ENCODE data around the gene ALX4. TPM values are rescaled to one million over a fixed set of nuclear protein-coding genes. Genes with fewer than 3 reads are reported as not detected.

The ALX4 gene
- total RNA-seq, 2 experiments from 2014 or later, result not detected

DNA sequence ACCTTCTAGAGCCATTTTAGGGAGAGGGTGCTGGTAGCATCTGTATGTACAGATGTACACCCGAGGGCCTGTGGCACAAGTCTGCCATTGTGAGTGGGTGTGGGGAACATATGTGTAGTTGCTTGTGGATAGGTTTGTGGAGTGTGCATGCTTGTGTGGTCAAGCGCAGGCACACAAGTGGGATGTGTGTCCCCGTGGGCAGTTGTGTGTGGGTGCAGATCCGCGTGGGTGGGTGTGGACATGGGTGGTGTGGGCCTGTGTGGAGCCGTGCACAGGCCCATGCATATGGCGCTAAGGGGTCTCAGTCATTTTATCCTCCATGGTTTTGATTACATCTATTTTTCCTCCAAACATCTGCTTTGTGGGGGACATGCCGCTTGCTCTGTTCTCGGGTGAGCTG is 28.8 kb downstream of the ALX4 start:
- no peaks in the 10 kb centered on the region for H3K9me3 ChIP-seq (ENCODE audit: low read length)
- H3K4me2 ChIP-seq (ENCODE audit: low read length), result no peak overlapping the region
- no peaks in the 10 kb centered on the region for H4K20me1 ChIP-seq (ENCODE audit: insufficient read depth, low read length)
- H3K9me2 ChIP-seq (ENCODE audit: insufficient read depth, low read length), result no peaks in the 10 kb centered on the region
- intact Hi-C loops (cut with micrococcal nuclease; ENCODE audit: unreplicated experiment), result loop anchor here (10.0 kb wide), 1 partner anchor 334 kb away; no protein-coding TSS in a partner anchor
- no peaks in the 10 kb centered on the region for H3K79me2 ChIP-seq (ENCODE audit: insufficient read depth, low read depth, low read length)
- ChIA-PET CTCF (ENCODE audit: unreplicated experiment) (no interaction called here), POLR2A (no interaction called here)
- BruUV-seq (replicated peaks), result no TSS peak
- H2AFZ ChIP-seq (ENCODE audit: low read length), result no peak overlapping the region
- no peak for TF ChIP-seq CTCF (conservative IDR thresholded peaks at IDR 0.05; ENCODE audit: low read length)
- no peak for TF ChIP-seq EZH2phosphoT487 (IDR thresholded peaks at IDR 0.05; ENCODE audit: borderline replicate concordance, low read depth, low read length)
- no peaks in the 10 kb centered on the region for H3K4me1 ChIP-seq (ENCODE audit: insufficient read depth, low read length, poor library complexity, severe bottlenecking)
- no peaks in the 10 kb centered on the region for H3K36me3 ChIP-seq (ENCODE audit: insufficient read depth, low read length)
- no peak overlapping the region for H3K27ac ChIP-seq (ENCODE audit: low read depth, low read length, poor library complexity, severe bottlenecking)
- no peak for DNase-seq (ENCODE audit: low spot score)
- no peak overlapping the region for H3K4me3 ChIP-seq (ENCODE audit: low read depth, low read length, poor library complexity, severe bottlenecking)

DNA sequence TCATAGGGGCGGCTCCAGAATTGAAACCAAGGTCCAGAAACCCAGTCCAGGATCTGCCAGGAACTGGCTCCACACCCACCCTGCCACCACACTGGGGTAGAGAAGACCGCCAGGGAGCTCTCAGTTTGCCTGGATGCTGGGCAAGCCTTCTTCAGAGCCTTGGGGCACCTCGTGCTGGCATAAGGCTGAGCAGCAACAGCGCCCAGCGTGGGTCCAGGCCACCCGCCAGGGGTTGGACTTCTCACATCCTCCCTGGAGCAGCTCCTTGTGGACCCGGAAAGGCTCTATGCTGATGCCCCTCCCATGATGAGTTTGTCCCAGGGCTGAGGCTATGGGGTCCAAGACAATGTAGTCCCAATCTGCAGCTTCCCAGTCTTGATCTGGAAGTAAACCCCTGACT is 29.7 kb downstream of the ALX4 start:
- Histone ChIP-seq H4K20me1 (ENCODE audit: insufficient read depth, low read length) (no peaks in the 10 kb centered on the region), H3K9me3 (ENCODE audit: low read length) (no peaks in the 10 kb centered on the region), H3K9me2 (ENCODE audit: insufficient read depth, low read length) (no peaks in the 10 kb centered on the region), H2AFZ (ENCODE audit: low read length) (no peak overlapping the region), H3K4me1 (ENCODE audit: insufficient read depth, low read length, poor library complexity, severe bottlenecking) (no peaks in the 10 kb centered on the region), H3K4me3 (ENCODE audit: low read depth, low read length, poor library complexity, severe bottlenecking) (no peak overlapping the region), H3K36me3 (ENCODE audit: insufficient read depth, low read length) (no peaks in the 10 kb centered on the region), H3K4me2 (ENCODE audit: low read length) (no peak overlapping the region), H3K79me2 (ENCODE audit: insufficient read depth, low read depth, low read length) (no peaks in the 10 kb centered on the region), H3K27ac (ENCODE audit: low read depth, low read length, poor library complexity, severe bottlenecking) (no peak overlapping the region)
- TF ChIP-seq CTCF (conservative IDR thresholded peaks at IDR 0.05; ENCODE audit: low read length), result no peak
- no peak for TF ChIP-seq EZH2phosphoT487 (IDR thresholded peaks at IDR 0.05; ENCODE audit: borderline replicate concordance, low read depth, low read length)
- ChIA-PET POLR2A (interaction anchor here (0.6 kb wide), 1 partner anchor 496 kb away, joined by 3 read pairs; no protein-coding TSS in a partner anchor), CTCF (ENCODE audit: unreplicated experiment) (no interaction called here)
- DNase-seq (ENCODE audit: low spot score), result no peak
- intact Hi-C loops (cut with micrococcal nuclease; ENCODE audit: unreplicated experiment), result loop anchor here (10.0 kb wide), 1 partner anchor 335 kb away; no protein-coding TSS in a partner anchor
- BruUV-seq (replicated peaks), result no TSS peak

DNA sequence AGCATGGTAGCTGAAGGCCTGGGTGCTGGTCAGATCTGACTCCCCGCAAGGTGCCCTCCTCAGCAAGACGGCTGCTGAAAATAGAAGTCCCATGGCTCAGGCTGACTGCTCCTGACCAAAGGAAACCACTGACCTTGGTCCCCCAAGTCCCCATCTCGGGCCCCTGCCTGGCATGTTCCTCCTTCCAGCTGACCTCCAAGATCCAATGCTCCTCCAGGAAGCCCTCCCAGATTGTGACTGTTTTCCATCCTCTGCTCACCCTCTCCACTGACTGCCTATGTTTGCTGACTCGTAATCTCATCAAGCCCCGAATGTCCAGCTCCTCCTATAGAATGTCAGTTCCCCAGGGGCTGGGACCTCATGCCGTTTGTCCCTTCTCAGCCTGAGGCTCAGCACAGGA is 30.5 kb downstream of the ALX4 start:
- Histone ChIP-seq H3K4me3 (ENCODE audit: low read depth, low read length, poor library complexity, severe bottlenecking) (no peak overlapping the region), H3K27ac (ENCODE audit: low read depth, low read length, poor library complexity, severe bottlenecking) (no peak overlapping the region), H4K20me1 (ENCODE audit: insufficient read depth, low read length) (no peaks in the 10 kb centered on the region), H3K9me2 (ENCODE audit: insufficient read depth, low read length) (no peaks in the 10 kb centered on the region), H3K4me1 (ENCODE audit: insufficient read depth, low read length, poor library complexity, severe bottlenecking) (no peaks in the 10 kb centered on the region), H3K9me3 (ENCODE audit: low read length) (no peaks in the 10 kb centered on the region), H3K79me2 (ENCODE audit: insufficient read depth, low read depth, low read length) (no peaks in the 10 kb centered on the region), H3K36me3 (ENCODE audit: insufficient read depth, low read length) (no peaks in the 10 kb centered on the region), H3K4me2 (ENCODE audit: low read length) (no peak overlapping the region), H2AFZ (ENCODE audit: low read length) (no peak overlapping the region)
- ChIA-PET CTCF (ENCODE audit: unreplicated experiment) (no interaction called here), POLR2A (interaction anchor here (0.6 to 0.8 kb wide), 2 partner anchors 46 to 496 kb away, joined by 3 read pairs; no protein-coding TSS in a partner anchor)
- DNase-seq (ENCODE audit: low spot score), result no peak
- intact Hi-C loops (cut with micrococcal nuclease; ENCODE audit: unreplicated experiment), result no loop called here
- TF ChIP-seq CTCF (conservative IDR thresholded peaks at IDR 0.05; ENCODE audit: low read length) (no peak), EZH2phosphoT487 (IDR thresholded peaks at IDR 0.05; ENCODE audit: borderline replicate concordance, low read depth, low read length) (no peak)
- BruUV-seq (replicated peaks), result no TSS peak

Data from OCI-LY7 (cell line).